GM12874 (cell line): ENCODE data around the gene GPR146.

Experiments used
- CTCF ChIP-seq: IDR thresholded peaks from 2 replicates; pipeline ENCODE4 v1.5.1; 2011; ENCODE audit warnings: low read depth, mild to moderate bottlenecking, control low read depth, low read length, moderate library complexity; ENCODE audit not compliant: insufficient read depth

GPR146 gene

GRCh38 chr7:1108264-1108920, 64.0 kb downstream of the GPR146 start:
- TF ChIP-seq CTCF: no peak
